PC-9 (cell line): ENCODE results near the gene OSM.

Experiments
- EZH2 ChIP-seq: fragments of 200-600 bp; sonication (generic); IDR thresholded peaks from 2 replicates; pipeline ENCODE4 v1.8.0; 2017; ENCODE audit warnings: antibody characterized with exemption, low read depth
- TF ChIP-seq, protein P1 (sequence below): fragments of 200-600 bp; sonication (generic); conservative IDR thresholded peaks from 2 replicates; pipeline ENCODE4 v1.6.1; 2017; ENCODE audit warnings: mixed run types, antibody characterized with exemption, mild to moderate bottlenecking, moderate library complexity

DNA sequence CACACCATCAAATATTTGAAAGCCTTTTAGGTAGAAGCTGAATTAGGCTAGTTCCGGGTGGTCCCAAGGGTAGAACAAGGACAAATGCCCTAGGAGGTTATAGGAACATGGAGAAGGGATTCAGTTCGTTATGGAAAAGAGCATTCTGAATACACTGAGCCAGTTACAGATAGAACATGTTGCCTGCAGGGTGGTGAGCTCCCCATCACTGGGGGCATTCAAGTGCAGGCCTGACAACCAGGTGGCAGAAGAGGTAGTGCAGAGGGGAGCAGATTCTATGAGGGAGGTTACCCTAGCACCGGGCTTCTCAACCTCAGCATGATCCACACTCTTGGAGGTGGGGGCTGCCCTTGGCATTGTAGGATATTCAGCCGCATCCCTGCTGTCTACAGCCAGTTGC lies 44.3 kb downstream of the OSM start:
- TF ChIP-seq, protein P1, sequence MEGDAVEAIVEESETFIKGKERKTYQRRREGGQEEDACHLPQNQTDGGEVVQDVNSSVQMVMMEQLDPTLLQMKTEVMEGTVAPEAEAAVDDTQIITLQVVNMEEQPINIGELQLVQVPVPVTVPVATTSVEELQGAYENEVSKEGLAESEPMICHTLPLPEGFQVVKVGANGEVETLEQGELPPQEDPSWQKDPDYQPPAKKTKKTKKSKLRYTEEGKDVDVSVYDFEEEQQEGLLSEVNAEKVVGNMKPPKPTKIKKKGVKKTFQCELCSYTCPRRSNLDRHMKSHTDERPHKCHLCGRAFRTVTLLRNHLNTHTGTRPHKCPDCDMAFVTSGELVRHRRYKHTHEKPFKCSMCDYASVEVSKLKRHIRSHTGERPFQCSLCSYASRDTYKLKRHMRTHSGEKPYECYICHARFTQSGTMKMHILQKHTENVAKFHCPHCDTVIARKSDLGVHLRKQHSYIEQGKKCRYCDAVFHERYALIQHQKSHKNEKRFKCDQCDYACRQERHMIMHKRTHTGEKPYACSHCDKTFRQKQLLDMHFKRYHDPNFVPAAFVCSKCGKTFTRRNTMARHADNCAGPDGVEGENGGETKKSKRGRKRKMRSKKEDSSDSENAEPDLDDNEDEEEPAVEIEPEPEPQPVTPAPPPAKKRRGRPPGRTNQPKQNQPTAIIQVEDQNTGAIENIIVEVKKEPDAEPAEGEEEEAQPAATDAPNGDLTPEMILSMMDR: no peak
- no peak for TF ChIP-seq EZH2
